NAMALWA (cell line): ENCODE measurements around the gene PARP3.

Source experiments
- DNase-seq: peaks from one replicate; pipeline ENCODE4 v3.0.0-alpha.2; 2015; ENCODE audit warnings: low spot score

The PARP3 gene

DNA sequence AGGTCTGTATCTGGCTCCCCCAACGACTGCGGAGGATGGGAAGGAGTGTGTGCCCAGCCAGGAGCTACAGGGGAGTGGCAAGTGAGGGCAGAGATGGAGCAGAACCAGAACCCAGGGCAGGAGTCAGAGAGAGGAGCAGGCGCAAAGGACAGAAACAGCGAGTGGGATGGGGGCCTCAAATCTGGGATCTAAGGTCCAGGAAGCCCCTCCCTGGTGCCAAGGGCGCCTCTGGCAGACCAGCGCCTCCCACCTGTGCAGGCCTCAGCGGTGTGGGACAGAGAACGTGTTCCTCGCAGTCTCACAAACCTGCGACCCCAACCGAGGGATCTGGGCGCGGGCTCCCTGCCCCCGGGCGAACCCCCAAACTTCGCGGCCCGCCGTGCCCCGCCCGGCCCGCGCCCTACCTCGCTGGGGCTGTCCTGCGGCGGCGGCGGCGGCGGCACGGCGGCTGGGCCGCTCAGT lies 24.8 kb downstream of the PARP3 start:
- DNase-seq: no peak

DNA sequence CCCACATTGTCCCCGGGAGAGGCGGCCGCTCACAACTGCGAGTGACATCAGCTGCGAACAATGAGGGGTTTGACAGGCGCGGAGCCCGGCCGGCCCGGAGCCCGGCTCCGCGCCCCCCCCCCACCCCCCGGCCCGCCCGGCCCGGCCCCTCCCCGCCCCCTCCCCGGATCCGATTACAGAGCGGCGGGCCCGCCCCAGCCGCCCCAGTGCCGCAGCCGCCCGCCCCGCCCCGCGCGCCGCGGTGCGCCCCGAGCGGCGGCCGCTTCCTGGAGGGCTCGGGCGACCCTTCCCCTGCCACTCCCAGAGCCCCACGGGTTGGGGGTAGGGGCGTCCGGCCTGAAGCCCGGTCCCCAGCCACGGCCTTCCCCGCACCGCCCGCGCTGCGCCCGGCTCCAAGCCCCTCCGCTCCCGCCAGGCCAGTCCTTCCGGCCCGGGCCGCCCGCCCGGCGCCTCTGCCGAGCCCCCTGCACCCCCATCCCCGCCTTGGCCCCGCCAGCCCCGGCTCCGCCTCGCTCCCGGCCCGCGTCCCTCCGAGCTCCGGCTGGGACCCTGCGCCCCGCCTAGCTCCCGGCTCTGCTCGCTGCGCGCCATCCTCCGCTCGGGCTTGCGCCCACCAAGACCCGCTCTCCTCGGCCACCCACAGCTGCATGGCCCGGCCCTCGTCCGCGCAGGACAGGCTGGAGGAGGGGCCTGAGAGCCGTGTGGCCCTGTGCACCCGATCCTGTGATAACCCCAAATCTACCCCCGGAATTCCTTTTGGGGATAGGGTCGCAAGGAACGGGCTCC lies 25.4 kb downstream of the PARP3 start, which contains the start of gene PCBP4:
Gene PCBP4, minus strand, starts transcription at position 71 of the 786 bp plus-strand sequence. CDS start 6,214 bp downstream, outside the sequence.
- DNase-seq: no peak

DNA sequence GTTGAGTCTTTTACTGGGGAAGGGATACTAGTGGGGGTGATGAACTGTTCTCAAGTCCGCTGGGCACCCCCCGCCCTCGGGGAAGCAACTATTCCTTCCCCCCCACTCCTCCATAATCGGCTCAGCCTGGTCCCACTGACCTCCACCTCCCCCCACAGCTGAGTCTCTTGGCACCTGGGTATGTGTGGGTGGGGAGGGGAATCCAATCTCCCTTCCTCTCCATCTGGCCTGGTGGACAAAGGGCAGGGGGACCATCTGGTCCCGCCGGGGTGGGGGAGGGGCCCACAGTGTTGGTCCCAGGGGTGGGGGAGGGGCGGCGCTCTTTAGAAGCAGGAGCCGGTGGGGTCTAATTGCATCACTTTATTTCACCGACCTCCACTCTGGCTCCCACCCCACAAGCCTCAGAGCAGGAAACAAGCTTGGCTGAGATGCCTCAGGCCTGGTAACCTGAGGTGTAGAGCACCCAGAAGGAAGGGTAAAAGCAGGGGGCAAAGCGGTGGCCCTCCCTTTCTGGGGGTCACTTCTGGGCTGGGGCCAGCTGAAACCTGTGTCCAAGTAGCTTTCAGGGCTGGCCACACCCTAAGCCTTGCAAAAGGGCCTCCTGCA lies 26.1 kb downstream of the PARP3 start:
- DNase-seq: no peak

DNA sequence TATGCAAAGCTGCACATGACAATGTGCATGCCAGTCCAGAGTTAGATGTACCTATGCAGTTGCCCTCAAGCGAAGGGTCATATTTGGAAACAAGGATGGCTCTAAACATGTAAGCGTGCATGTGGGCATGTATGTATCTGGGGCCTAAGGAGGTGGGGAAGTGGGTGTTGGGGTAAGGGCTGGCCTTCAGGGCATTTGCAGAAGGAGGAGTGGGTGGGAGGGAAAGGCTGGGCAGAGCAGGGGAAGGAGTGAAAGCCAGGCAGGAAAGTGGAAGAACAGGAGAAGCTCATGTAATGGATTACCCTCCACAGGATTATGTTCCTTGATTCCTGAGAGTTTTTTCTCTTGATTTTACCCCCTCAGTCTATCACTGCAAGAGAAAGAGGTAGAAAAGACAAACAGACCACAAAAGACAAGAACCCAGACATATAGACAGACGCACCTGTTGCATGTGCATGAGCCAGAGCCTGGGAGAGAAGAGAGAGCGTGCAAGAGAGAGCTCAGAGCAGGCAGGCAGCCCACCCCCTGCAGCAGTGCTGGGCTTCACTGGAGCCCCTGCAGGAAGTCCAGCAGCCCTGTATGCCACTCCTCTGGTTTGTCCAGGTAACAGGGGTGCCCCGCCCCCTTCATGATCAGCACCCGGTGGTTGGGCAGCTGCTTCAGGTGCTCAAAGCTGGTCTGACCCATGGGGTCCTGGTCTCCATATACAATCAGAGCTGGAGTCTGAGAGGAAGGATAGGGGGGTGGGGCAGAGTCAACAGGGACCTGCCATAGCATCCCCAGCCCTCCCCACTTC lies 26.9 kb downstream of the PARP3 start:
- no peak for DNase-seq

DNA sequence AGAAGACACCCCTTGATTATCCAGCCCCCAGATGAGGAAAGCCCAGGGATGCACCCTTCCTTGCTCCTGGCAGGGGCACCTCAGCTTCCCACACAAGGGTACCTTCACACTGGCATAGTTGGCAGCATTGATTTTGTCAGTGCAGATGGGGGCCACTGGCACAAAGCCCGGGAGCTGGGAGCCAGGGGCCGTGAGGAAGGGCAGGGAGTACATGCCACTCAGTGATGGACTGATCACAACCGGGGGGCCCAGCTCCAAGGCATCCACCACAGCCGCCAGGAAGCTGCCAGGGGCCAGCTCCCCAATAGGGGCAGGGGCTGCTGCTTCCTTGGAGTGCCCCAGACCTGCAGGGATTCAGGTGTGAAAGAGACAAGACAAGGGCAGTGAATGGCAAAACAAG lies 27.7 kb downstream of the PARP3 start:
- no peak for DNase-seq

DNA sequence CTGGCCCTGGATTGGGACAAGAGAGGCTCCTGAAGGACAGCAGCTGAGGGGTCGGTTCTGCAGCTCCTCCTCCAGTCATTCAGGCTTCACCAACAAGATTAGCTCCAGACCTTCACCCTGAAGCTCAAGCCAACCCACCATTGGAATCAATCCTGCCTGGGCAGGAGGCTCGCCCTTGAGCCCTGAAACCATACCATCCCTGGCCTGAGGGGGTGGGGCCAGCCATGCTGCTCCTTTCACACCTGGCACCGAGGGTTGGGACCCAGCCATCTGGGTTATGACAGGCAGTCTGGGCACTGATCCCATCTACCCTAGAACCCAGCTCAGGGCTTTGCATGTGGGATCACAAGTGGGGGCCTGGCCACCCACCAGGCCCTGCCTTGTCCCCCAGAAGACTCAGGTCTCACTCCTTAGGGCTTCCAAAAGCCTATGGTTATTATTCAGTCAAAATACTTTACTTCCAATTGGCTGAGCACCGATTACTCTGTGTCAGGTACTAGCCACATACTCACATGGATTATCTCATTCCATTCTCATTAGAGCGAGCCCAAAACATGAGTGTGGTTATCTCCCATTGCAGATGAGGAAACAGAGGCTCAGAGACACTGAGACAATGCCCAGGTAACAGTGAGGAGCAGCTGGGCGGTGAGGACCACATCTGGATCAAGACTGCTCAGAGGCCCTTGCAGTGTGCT lies 28.6 kb downstream of the PARP3 start:
- DNase-seq: no peak

DNA sequence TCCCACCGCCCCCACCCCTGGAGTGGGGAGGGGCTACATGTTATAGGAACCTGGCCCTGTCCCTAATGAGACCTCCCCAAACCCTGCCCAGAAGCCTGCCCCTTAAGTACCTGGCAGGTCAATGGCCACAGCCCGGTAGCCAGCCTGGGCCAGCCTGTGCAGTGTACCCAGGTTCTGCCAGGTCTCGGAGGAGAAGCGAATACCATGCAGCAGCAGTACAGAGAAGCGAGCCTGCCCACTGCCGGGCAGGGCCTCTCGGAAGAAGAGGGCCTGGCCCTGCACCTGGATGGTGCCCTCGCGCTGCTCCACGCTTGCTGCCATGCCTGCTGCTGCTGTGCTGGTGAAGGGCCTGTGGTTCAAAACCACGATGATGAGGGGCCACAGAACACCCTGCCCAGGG lies 29.2 kb downstream of the PARP3 start:
- DNase-seq: no peak

DNA sequence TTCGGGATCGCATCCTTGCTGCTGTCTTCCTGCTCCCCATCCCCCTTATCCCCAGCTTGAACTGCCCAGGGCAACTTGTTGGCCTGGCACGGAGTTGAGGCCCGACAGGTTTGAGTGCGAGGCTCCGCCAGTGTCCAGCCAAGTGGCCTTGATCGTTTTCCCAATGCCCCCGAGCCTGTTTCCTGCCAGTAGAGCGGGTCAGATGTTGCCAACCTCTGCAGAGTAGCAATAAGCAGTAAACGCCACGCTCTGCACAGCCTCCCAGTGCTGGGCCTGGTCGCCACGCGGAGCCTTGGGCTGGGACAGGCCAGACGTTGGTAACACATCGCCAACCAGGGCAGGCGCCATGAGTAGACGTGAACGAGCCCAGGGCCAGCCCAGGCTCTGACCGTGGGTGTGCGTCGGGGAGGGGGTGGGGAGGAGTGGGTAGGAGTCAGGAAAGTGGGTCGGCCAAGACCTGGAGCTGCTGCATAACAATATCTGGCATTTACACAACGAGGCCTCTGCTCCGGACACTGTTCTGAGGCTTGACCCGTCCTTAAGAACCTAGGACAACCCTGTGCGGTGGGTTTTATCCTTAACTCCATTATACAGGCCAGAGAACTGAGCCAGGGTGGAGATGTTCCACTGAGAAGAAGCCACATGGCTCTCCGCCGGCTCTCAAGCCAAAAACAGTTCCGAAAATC lies 32.3 kb downstream of the PARP3 start:
- no peak for DNase-seq

DNA sequence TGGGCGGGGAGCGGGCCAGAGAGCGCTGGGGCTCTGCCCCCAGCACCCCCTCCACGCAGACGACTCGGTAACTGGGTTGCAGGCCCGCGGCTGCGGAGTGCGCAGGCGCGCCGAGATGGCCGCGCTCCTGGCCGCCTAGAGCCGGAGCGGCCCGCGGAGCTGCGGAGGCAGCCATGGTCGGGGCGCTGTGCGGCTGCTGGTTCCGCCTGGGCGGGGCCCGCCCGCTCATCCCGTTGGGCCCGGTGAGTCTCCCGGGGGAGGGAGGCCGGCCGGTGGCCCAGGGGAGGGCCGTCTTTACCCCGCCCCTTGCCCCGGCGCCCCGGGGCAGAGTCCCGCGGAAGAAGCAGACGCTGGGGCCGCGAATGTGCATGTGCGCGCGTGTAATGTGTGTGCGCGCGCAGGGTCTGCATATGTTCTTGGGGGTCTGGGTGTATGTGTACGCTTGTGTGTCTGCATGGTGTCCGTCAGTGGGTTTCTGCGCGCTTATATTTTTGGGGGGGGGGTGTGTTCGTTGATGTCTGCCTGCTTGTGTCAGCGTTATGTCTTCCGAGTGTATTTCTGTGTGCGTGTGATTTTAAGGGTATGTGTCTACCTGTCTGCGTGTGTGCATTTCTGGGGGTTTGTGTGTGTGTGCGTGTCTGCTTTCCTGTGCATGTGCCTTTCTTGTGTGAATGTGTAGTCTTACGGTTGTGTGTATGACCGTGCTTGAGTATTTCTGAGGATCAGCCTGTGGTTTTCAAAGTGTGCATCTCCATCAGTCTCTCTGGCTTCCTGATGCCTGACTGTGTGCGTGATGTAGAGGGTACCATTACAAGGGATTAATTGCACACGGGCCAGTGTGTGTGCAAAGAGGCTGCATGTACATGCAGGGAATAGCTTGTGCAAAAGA lies 33.0 kb downstream of the PARP3 start, which contains the start of gene ABHD14A:
Gene ABHD14A, plus strand, starts transcription at position 102 of the 889 bp plus-strand sequence. Its CDS starts 72 bp downstream, at position 174.
- peak; percentile 63 for DNase-seq

DNA sequence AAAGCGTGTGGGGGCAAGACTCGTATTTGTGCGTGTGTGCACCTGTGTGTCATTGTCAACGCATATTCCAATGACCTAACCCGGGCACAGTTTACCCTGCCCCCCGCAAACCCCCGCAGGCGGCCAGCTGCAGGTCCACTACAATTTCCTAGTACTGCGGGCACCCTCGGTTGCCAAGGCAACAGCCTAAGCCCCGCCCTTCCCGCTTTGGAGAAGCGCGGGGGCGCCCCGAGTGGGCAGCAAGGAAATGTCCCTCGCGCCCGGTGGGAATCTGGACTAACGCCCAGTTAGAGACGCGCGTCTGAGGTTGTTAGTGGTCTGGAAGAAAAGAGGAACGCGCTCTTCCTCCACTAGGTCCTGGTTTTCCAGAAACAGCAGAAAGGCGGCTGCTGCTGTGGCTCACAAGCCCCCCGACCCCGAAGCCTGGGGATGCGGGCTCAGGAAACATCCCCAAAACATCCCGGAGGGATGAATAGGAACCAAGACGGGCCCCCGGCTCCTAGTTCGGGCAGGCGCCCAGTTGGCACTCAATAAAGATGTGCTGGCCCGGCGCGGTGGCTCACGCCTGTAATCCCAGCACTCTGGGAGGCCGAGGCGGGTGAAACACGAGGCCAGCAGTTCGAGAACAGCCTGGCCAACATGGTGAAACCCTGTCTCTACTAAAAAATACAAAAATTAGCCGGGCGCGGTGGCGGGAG lies 33.8 kb downstream of the PARP3 start:
- DNase-seq: no peak

DNA sequence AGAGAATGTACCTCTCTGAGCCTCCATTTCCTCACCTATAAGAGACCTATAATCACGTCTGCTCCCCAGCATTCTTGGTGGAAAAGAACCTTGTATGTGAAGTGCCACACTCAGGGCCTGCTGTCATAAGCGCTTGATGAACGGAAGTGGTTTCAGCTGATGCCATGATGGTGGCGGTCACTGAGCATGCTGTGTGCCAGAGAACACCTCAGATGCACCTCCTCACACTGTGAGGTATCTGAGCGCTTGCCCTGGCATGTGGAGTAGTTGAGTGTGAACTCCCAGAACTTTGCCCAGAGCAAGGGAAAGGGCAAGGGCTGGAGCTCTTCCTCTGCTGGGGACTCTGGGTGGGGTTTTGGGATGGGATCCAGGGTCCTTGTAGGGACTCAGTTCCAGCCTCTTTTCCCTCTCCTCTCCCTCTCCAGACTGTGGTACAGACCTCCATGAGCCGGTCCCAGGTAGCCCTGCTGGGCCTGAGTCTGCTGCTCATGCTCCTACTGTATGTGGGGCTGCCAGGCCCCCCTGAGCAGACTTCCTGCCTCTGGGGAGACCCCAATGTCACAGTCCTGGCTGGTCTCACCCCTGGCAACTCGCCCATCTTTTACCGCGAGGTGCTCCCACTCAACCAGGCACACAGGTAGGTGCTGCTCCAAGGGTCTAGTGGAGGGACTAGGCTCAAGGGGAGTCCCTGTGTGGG lies 35.4 kb downstream of the PARP3 start:
- no peak for DNase-seq

DNA sequence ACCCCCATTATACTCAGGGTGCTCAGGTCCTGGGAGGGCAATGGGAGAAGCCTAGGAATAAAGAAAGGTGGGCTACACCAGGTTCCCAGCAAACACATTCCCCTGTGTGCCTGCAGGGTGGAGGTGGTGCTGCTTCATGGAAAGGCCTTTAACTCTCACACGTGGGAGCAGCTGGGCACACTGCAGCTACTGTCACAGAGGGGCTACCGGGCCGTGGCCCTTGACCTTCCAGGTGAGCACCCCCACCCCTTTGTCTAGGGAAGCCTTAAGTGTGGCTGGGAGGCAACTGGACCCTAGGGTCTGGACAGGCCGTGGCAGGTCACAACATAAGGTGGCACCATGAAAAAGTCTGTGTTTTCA lies 36.0 kb downstream of the PARP3 start:
- DNase-seq: no peak

DNA sequence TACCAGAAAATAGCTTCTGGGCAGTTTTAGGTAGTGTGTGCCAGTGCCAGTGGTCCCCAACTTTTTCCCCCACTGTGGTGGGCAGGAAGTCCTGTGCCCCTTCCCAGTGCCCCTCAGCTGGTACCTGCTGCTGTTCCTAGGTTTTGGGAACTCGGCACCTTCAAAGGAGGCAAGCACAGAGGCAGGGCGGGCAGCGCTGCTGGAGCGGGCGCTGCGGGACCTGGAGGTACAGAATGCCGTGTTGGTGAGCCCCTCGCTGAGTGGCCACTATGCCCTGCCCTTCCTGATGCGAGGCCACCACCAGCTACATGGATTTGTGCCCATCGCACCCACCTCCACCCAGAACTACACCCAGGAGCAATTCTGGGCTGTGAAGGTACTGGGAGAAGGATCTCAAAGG lies 38.1 kb downstream of the PARP3 start:
- DNase-seq: no peak

DNA sequence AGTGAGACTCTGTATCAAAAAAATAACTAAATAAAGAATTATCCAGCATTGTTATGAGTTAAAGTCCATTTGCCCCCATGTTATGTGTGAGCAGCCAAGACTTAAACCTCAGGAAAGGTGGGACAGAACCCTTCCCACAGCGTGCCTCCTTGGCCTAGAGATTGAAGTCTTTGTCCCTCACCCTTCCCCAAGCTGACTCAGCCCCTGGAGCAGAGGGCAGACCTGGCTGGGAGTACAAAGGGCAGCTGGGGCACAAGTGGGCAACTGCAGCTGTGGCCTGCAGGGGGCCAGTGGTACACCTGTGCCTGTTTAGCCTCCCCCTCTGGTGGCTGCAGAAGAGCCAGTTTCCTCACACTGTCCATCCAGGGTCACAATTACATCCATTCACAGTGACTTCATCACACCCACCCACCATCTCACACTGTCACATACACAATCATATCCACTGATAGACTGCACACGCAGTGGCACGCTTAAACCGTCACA lies 40.2 kb downstream of the PARP3 start:
- DNase-seq: peak; percentile 51

DNA sequence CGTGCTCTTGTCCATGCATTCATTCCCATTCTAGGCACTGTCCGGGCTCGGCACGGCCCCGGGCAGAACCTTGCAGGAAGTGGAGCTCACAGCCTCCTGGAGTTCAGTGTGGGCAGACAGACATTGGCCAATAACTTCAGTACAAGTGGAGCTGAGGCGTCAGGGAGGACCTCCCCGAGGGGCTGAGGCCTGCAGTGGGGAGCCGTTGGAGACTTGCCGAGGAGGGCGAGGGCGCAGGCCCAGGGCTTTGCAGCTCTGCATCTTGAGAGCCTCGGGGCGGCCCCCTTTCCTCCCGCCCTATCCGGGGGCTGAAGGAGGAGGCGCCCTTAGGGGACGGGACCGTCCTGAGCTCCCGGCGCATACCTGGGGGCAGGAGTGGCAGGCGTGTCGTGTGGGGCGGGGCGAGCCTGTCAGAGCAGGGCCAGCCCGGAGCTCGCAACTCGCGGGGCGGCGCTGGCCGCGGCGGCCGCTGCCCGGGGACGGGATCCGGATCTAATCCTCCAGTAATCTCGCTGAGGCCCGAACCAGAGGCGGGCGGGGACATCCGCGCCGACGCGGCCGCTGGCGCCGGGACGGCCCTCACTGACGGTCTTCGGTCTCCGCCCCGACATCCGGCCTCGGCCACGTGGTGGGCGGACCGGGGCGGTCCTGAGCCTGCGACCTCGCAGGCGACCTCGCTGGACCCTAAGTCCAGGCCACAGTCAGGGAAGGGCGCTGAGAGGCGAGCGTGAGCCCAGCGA lies 40.8 kb downstream of the PARP3 start, which contains the start of gene ACY1:
Gene ACY1, plus strand, starts transcription at position 698 of the 740 bp plus-strand sequence. CDS start 530 bp downstream, outside the sequence.
- peak; percentile 74 for DNase-seq

DNA sequence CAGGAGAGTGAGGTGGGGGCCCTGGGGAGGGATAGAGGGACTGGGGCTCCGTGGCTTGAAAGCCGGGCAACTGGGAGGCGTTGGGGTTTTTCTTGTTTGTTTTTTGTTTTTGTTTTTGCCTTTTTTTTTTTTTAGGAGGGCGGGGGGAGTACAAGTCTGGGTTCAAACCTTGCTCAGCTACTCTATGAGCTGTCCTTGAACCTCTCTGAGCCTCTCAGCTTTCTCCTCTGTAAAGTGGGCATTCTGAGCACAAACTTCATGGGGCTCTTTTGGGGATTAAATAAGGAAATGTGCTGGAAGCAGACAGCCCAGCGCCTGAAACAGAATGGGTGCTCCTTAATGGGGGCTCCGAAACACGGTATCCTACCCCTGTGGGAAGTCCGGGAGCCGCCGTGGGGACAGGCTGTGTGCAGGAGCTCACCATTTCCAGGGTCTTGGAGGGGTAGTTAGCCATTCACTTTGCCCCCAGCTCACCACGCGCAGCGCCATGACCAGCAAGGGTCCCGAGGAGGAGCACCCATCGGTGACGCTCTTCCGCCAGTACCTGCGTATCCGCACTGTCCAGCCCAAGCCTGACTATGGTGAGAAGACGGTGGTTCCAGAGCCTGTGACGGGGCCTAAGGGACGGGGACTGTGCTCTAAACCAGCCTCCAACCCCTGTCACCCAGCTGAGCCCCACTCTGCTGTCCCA lies 41.6 kb downstream of the PARP3 start:
- no peak for DNase-seq

DNA sequence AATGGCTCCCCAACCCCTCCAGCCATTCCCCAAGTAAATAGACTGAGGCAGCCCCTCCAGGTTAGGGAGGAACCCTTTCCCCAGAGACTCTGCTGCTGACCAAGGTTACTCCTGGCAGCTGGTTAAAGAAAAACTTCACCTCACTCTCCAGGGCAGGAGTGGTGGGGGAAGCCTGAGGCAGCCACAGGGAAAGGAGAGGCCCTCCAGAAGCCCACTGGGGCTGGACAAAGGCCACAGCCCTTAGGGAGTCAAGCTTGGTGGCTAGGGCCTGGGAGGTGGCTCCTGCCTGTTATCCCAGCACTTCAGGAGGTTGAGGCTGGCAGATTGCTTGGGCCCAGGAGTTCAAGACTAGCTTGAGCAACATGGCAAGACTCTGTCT lies 42.1 kb downstream of the PARP3 start:
- DNase-seq: no peak

DNA sequence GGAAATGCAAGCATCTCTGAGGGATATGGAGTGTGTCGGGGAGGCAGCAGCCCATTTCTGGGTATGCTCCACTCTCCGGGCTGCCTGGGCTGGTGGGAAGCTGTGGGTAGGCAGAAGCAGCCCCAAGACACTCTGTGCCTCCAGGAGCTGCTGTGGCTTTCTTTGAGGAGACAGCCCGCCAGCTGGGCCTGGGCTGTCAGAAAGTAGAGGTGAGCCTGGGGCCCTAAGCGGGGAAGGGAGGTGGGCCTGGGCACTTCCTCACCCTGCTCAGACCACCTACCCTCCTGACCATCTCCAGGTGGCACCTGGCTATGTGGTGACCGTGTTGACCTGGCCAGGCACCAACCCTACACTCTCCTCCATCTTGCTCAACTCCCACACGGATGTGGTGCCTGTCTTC lies 42.9 kb downstream of the PARP3 start:
- DNase-seq: no peak
